Measurements from ENCODE around the gene FARP1. TPM values are rescaled to one million over a fixed set of nuclear protein-coding genes. Genes with fewer than 3 reads are reported as not detected.

The FARP1 gene
- polyA plus RNA-seq, 2 of the 4 experiments (the other 2 are of a cell fraction) = 9.4 to 13.0 TPM

GRCh38 chr13:98300956-98301641 lies 158.2 kb downstream of the FARP1 start:
- Histone ChIP-seq H3K4me3 (no peak overlapping the region), H3K4me2 (peak overlapping the region; percentile 43; the same call in 1 of the 3 replicates), H3K27ac (no peak overlapping the region), H3K9me3 (no peaks in the 10 kb centered on the region), H3K4me1 (peaks cover 15% of the 10 kb centered on the region)
- FAIRE-seq = no peak
- DNase-seq (ENCODE audit: low read depth in 1 of 2, low spot score in 1 of 2) = no peak
- no peak for ATAC-seq
- no peak for TF ChIP-seq HMGXB4 (CRISPR knock-in tag; IDR thresholded peaks at IDR 0.05; ENCODE audit: borderline replicate concordance)
- peak; percentile 6 for TF ChIP-seq MAFK (IDR thresholded peaks at IDR 0.05; ENCODE audit: partially characterized antibody)
- TF ChIP-seq TP53 (CRISPR knock-in tag; IDR thresholded peaks at IDR 0.05) = no peak
- no peak for TF ChIP-seq FOSL2 (IDR thresholded peaks at IDR 0.05)
- TF ChIP-seq FOSL2 (CRISPR knock-in tag; IDR thresholded peaks at IDR 0.05) = no peak
- no peak for TF ChIP-seq KDM5A (IDR thresholded peaks at IDR 0.05)
- no peak for TF ChIP-seq CTCF (IDR thresholded peaks at IDR 0.05)
- CTCF ChIA-PET = no interaction called here
- 53% methylated on average over 5 of the region's 7 CpGs for WGBS (ENCODE audit: missing lambda C conversion rate)
- POLR2A ChIA-PET = no interaction called here

- peak overlapping the region; percentile 43; the same call in 2 of the 3 replicates for H3K4me2 ChIP-seq
- peaks cover 15% of the 10 kb centered on the region for H3K4me1 ChIP-seq
- H3K9me3 ChIP-seq = no peaks in the 10 kb centered on the region
- DNase-seq (ENCODE audit: low read depth in 1 of 2, low spot score in 1 of 2) (no peak), FAIRE-seq (no peak), ATAC-seq (no peak)
- WGBS (ENCODE audit: missing lambda C conversion rate) = 53% methylated on average over 7 of the region's 7 CpGs
- ChIA-PET CTCF (interaction anchor here (0.9 kb wide), 1 partner anchor 23 kb away, joined by 3 read pairs; no protein-coding TSS in a partner anchor), POLR2A (no interaction called here)
- no peak for TF ChIP-seq RCOR1 (IDR thresholded peaks at IDR 0.05; ENCODE audit: low read depth, low read length)
- no peak for TF ChIP-seq CEBPB (IDR thresholded peaks at IDR 0.05)
- TF ChIP-seq CHD2 (IDR thresholded peaks at IDR 0.05; ENCODE audit: low read length, partially characterized antibody) = no peak
- TF ChIP-seq EP300 (IDR thresholded peaks at IDR 0.05) = no peak
- no peak for TF ChIP-seq BCL3 (IDR thresholded peaks at IDR 0.05)
- TF ChIP-seq FOXS1 (CRISPR knock-in tag; IDR thresholded peaks at IDR 0.05) = no peak
- TF ChIP-seq SMC3 (IDR thresholded peaks at IDR 0.05) = no peak
- no peak for TF ChIP-seq HES2 (IDR thresholded peaks at IDR 0.05)
- no peak for TF ChIP-seq CTCF (IDR thresholded peaks at IDR 0.05)
- TF ChIP-seq RFX5 (IDR thresholded peaks at IDR 0.05) = no peak
- no peak overlapping the region for H3K27ac ChIP-seq
- H3K4me3 ChIP-seq = no peak overlapping the region
Observed at GRCh38 chr13:98301721-98302120, 158.8 kb downstream of the FARP1 start.

Data from A549 (cell line).